Ishikawa (cell line): ENCODE data around the gene CPT1C.

Experiments used
- CEBPB ChIP-seq: IDR thresholded peaks from 2 replicates; pipeline ENCODE4 v1.6.1; 2012
- CREB1 ChIP-seq: IDR thresholded peaks from 2 replicates; pipeline ENCODE4 v1.6.1; 2012; ENCODE audit warnings: low read depth
- EGR1 ChIP-seq: IDR thresholded peaks from 2 replicates; pipeline ENCODE4 v1.6.1; 2012
- EP300 ChIP-seq: IDR thresholded peaks from 2 replicates; pipeline ENCODE4 v1.6.1; 2012; ENCODE audit warnings: borderline replicate concordance
- FOXM1 ChIP-seq: IDR thresholded peaks from 2 replicates; pipeline ENCODE4 v1.6.1; 2012; ENCODE audit warnings: low read depth, borderline replicate concordance
- MAX ChIP-seq: IDR thresholded peaks from 2 replicates; pipeline ENCODE4 v1.6.1; 2012
- NFIC ChIP-seq: IDR thresholded peaks from 2 replicates; pipeline ENCODE4 v1.6.1; 2012
- RAD21 ChIP-seq: IDR thresholded peaks from 2 replicates; pipeline ENCODE4 v1.6.1; 2012; ENCODE audit warnings: low read depth
- REST ChIP-seq: IDR thresholded peaks from 2 replicates; pipeline ENCODE4 v1.6.1; 2012; ENCODE audit warnings: low read depth, mild to moderate bottlenecking
- TAF1 ChIP-seq: IDR thresholded peaks from 2 replicates; pipeline ENCODE4 v1.6.1; 2012; ENCODE audit warnings: low read depth, mild to moderate bottlenecking
- TCF12 ChIP-seq: IDR thresholded peaks from 2 replicates; pipeline ENCODE4 v1.6.1; 2012; ENCODE audit warnings: low read depth
- TEAD4 ChIP-seq: IDR thresholded peaks from 2 replicates; pipeline ENCODE4 v1.6.1; 2012
- USF1 ChIP-seq: IDR thresholded peaks from 2 replicates; pipeline ENCODE4 v1.6.1; 2012
- YY1 ChIP-seq: IDR thresholded peaks from 2 replicates; pipeline ENCODE4 v1.6.1; 2012; ENCODE audit warnings: low read depth
- ZBTB7A ChIP-seq: IDR thresholded peaks from 2 replicates; pipeline ENCODE4 v1.6.1; 2012; ENCODE audit warnings: low read depth

CPT1C gene

GRCh38 chr19:49672131-49672919, 18.6 kb upstream of the CPT1C start:
- no peak for TF ChIP-seq EGR1
- TF ChIP-seq MAX, result no peak; the same call in 1 of the 2 replicates
- no peak for TF ChIP-seq TAF1
- 0 out of 2 replicates have a peak, but pooled peaks have one; percentile 24 for TF ChIP-seq NFIC
- TF ChIP-seq CREB1, result no peak
- TF ChIP-seq RAD21, result peak; percentile 48
- no peak for TF ChIP-seq USF1
- TF ChIP-seq ZBTB7A, result peak; percentile 29; the same call in 1 of the 2 replicates
- no peak for TF ChIP-seq TCF12

GRCh38 chr19:49676136-49676783, 14.7 kb upstream of the CPT1C start:
- TF ChIP-seq TCF12, result 0 out of 2 replicates have a peak, but pooled peaks have one; percentile 14
- TF ChIP-seq TAF1, result no peak
- no peak for TF ChIP-seq ZBTB7A
- no peak for TF ChIP-seq CREB1
- no peak for TF ChIP-seq TEAD4
- TF ChIP-seq YY1, result no peak
- TF ChIP-seq NFIC, result no peak
- TF ChIP-seq EP300, result 0 out of 2 replicates have a peak, but pooled peaks have one; percentile 3

- TF ChIP-seq MAX, result no peak
- TF ChIP-seq TAF1, result no peak
- TF ChIP-seq YY1, result no peak
- no peak for TF ChIP-seq TCF12
- TF ChIP-seq NFIC, result peak; percentile 69
- TF ChIP-seq TEAD4, result peak; percentile 29; the same call in 1 of the 2 replicates
- TF ChIP-seq FOXM1, result no peak
- TF ChIP-seq USF1, result no peak
- TF ChIP-seq EP300, result no peak
- no peak for TF ChIP-seq EGR1
- no peak for TF ChIP-seq RAD21
- TF ChIP-seq CEBPB, result no peak
- TF ChIP-seq REST, result no peak
- TF ChIP-seq CREB1, result peak; percentile 72
- TF ChIP-seq ZBTB7A, result no peak; the same call in 1 of the 2 replicates
Measured at GRCh38 chr19:49676784-49677230, 14.1 kb upstream of the CPT1C start.

- no peak for TF ChIP-seq FOXM1
- TF ChIP-seq EGR1, result peak; percentile 43; the same call in 1 of the 2 replicates
- no peak for TF ChIP-seq RAD21
- TF ChIP-seq ZBTB7A, result peak; percentile 81
- TF ChIP-seq REST, result no peak
- TF ChIP-seq USF1, result peak; percentile 88
- TF ChIP-seq MAX, result peak; percentile 94
- TF ChIP-seq EP300, result no peak; the same call in 1 of the 2 replicates
- TF ChIP-seq TAF1, result peak; percentile 92
- peak; percentile 4; the same call in 1 of the 2 replicates for TF ChIP-seq CREB1
- TF ChIP-seq YY1, result peak; percentile 93
- no peak for TF ChIP-seq CEBPB
- TF ChIP-seq NFIC, result no peak
Measured at GRCh38 chr19:49677231-49677900, 13.6 kb upstream of the CPT1C start, which contains the start of gene PRMT1. PRMT1 (plus strand) TSS chr19:49677271; CDS start chr19:49677281, 10 bp downstream.
